K562 (cell line): ENCODE data around the gene ERC2. TPM values are rescaled to one million over a fixed set of nuclear protein-coding genes. Genes with fewer than 3 reads are reported as not detected.

ENCODE experiments used
- ATAC-seq: fragments of 200-7000 bp; cut with Tn5 transposase; 3 replicates; pipeline ENCODE4 v1.9.1; 2020; ENCODE audit warnings: moderate library complexity
- BruUV-seq: library from RNA; stranded (reverse); fragments of 400-500 nt; replicated peaks from 2 replicates; lab custom pipeline; 2021; lab: Mats Ljungman, UMichigan
- CTCF ChIA-PET: fragments of 300-600 bp; formaldehyde crosslinking; extraction: SDS; loops from one replicate; lab custom pipeline; 2021; ENCODE audit warnings: low intra/inter-chr PET ratio; lab: Yijun Ruan, JAX
- POLR2A ChIA-PET: fragments of 300-600, 350-650 bp; sonication (Branson Sonifier 250); formaldehyde crosslinking; extraction: SDS; loops from one replicate; lab custom pipeline; 2021; ENCODE audit warnings: antibody characterized with exemption, inconsistent platforms; lab: Yijun Ruan, JAX
- DNase-seq, 4 experiments: peaks; one replicate each; pipeline versions ENCODE4 v3.0.0 to v3.0.0-alpha.2; 2011 to 2018; ENCODE audit warnings: low spot score in 3 of 4, mixed read lengths in 3 of 4; ENCODE audit errors: extremely low read depth in 1 of 4
- FAIRE-seq: peaks from 2 replicates; lab custom pipeline; 2011; peaks lifted over from hg19 to GRCh38; lab: Jason Lieb, UNC
- H2AFZ ChIP-seq: 2 replicates; pipeline ENCODE4 v1.6.0; 2011; ENCODE audit warnings: low read depth, low read length, control low read depth, inconsistent platforms
- H3K27ac ChIP-seq: fragments of 200-600 bp; 3 replicates; pipeline ENCODE4 v1.8.0; 2011; ENCODE audit warnings: low read depth, mild to moderate bottlenecking, control low read depth, inconsistent platforms, low read length, moderate library complexity, mixed read lengths; ENCODE audit errors: extremely low read depth
- H3K27me3 ChIP-seq, 2 experiments: fragments of 300-600 bp in 1 of 2; 2 replicates in 1 of 2; 3 replicates in 1 of 2; pipeline versions ENCODE4 v1.6.0 to v1.8.0; 2011; ENCODE audit warnings: inconsistent platforms in 2 of 2, low read length in 2 of 2, mild to moderate bottlenecking in 1 of 2, mixed read lengths in 1 of 2, moderate library complexity in 1 of 2; ENCODE audit not compliant: control insufficient read depth in 2 of 2, insufficient read depth in 2 of 2
- H3K36me3 ChIP-seq: fragments of 300-600 bp; 3 replicates; pipeline ENCODE4 v1.8.0; 2011; ENCODE audit warnings: mild to moderate bottlenecking, low read length, inconsistent platforms; ENCODE audit not compliant: control insufficient read depth, insufficient read depth
- H3K4me1 ChIP-seq, 2 experiments: fragments of 200-600 bp in 1 of 2; replicated peaks in 1 of 2; 2 replicates in 1 of 2; 3 replicates in 1 of 2; pipeline versions ENCODE4 v1.5.1 to v1.8.0; 2011; ENCODE audit warnings: inconsistent platforms in 2 of 2, low read length in 2 of 2, mild to moderate bottlenecking in 1 of 2, mixed read lengths in 1 of 2, moderate library complexity in 1 of 2; ENCODE audit not compliant: control insufficient read depth in 2 of 2, insufficient read depth in 2 of 2
- H3K4me2 ChIP-seq: 2 replicates; pipeline ENCODE4 v1.6.1; 2011; ENCODE audit warnings: low read length, control low read depth, inconsistent platforms, mixed read lengths; ENCODE audit not compliant: insufficient read depth
- H3K4me3 ChIP-seq: fragments of 200-600 bp; sonication (generic), shearing (Covaris generic); 2 replicates; pipeline ENCODE4 v1.5.1; 2016; ENCODE audit warnings: control low read depth, inconsistent platforms
- H3K79me2 ChIP-seq: fragments of 200-600 bp; 3 replicates; pipeline ENCODE4 v1.8.0; 2011; ENCODE audit warnings: low read length, inconsistent platforms; ENCODE audit not compliant: control insufficient read depth, insufficient read depth
- H3K9ac ChIP-seq, 2 experiments: 2 replicates each; pipeline versions ENCODE4 v1.6.0 to v1.6.1; 2011; ENCODE audit warnings: low read depth in 2 of 2, low read length in 2 of 2, control low read depth in 1 of 2, inconsistent platforms in 1 of 2, mild to moderate bottlenecking in 1 of 2, mixed read lengths in 1 of 2; ENCODE audit not compliant: insufficient read depth in 1 of 2
- H3K9me1 ChIP-seq: one replicate; pipeline ENCODE4 v1.6.0; 2011; ENCODE audit warnings: inconsistent platforms, mild to moderate bottlenecking, low read length, moderate library complexity; ENCODE audit not compliant: control insufficient read depth, insufficient read depth
- H3K9me3 ChIP-seq: replicated peaks from 2 replicates; pipeline ENCODE4 v1.5.1; 2011; ENCODE audit warnings: low read depth, low read length, inconsistent platforms; ENCODE audit not compliant: control insufficient read depth, insufficient read depth
- H4K20me1 ChIP-seq: replicated peaks from 2 replicates; pipeline ENCODE4 v1.6.1; 2011; ENCODE audit warnings: low read length, inconsistent platforms, mixed read lengths; ENCODE audit not compliant: control insufficient read depth, insufficient read depth
- CEBPZ ChIP-seq: fragments of 150-350 bp; IDR thresholded peaks from 2 replicates; pipeline ENCODE4 v1.6.1; 2014; ENCODE audit warnings: low read depth, mild to moderate bottlenecking, low read length, borderline replicate concordance
- FOSL1 ChIP-seq: fragments of 200-800 bp; sonication (Bioruptor generic); conservative IDR thresholded peaks from 2 replicates; pipeline ENCODE4 v1.6.1; 2016; ENCODE audit warnings: missing genetic modification characterization, missing compliant biosample characterization
- GTF2F1 ChIP-seq: IDR thresholded peaks from 2 replicates; pipeline ENCODE4 v1.6.1; 2011; ENCODE audit warnings: low read depth, low read length, improper control_type of control experiment
- MAFK ChIP-seq: IDR thresholded peaks from 2 replicates; pipeline ENCODE4 v1.6.1; 2011; ENCODE audit warnings: low read length, improper control_type of control experiment
- MBD2 ChIP-seq: sonication (generic); IDR thresholded peaks from 2 replicates; pipeline ENCODE4 v1.6.1; 2016; ENCODE audit warnings: low read depth, borderline replicate concordance
- PCBP1 ChIP-seq: fragments of 200-400 bp; formaldehyde crosslinking; IDR thresholded peaks from 2 replicates; pipeline ENCODE4 v1.6.1; 2018; ENCODE audit warnings: mild to moderate bottlenecking, low read depth, low read length; ENCODE audit not compliant: poor library complexity, severe bottlenecking
- PHB ChIP-seq: fragments of 250-450 bp; sonication (Bioruptor Pico); IDR thresholded peaks from 2 replicates; pipeline ENCODE4 v1.5.0; 2021
- PHF8 ChIP-seq: fragments of 200-600 bp; sonication (generic); IDR thresholded peaks from 2 replicates; pipeline ENCODE4 v1.6.1; 2012; ENCODE audit warnings: mixed run types, mild to moderate bottlenecking, inconsistent platforms, low read length, moderate library complexity, borderline replicate concordance
- WGBS: fragments of 100-300 bp; shearing (Covaris generic); methylation state at CpG from one replicate; pipeline ENCODE4 v1.1.6; 2016; ENCODE audit warnings: low coverage, mixed read lengths; ENCODE audit not compliant: insufficient coverage; ENCODE audit errors: missing lambda C conversion rate; 5-methylcytosine and 5-hydroxymethylcytosine counted together
- in situ Hi-C: fragments of 300-500 bp; cut with MboI; formaldehyde crosslinking; loops from 4 replicates; pipeline ENCODE4 v1.15.0; 2018; ENCODE audit warnings: inconsistent platforms, mixed read lengths
- intact Hi-C: fragments of 100-400 bp; cut with micrococcal nuclease; formaldehyde crosslinking; loops from 2 replicates; pipeline ENCODE4 v1.14.2; 2022
- polyA plus RNA-seq, 8 experiments: library from polyadenylated mRNA; depleted of rRNA in 4 of 8; stranded (reverse) in 5 of 8; unstranded in 3 of 8; fragments of >200 nt; fragmentation: Nextera tagmentation in 2 of 8; fragmentation: Illumina TruSeq in 1 of 8; extraction: Ambion mirVana in 2 of 8; extraction: Trizol in 1 of 8; gene quantifications; 2 replicates each; pipeline versions ENCODE4 v1.2.1 to v1.2.3, GENCODE V29; 2011 to 2014; ENCODE audit warnings: inconsistent platforms in 1 of 8, missing spikeins in 1 of 8
- total RNA-seq, 7 experiments: library from RNA; depleted of rRNA in 6 of 7; stranded (reverse); fragments of >200 nt in 6 of 7; fragmentation: Illumina TruSeq in 2 of 7; extraction: Trizol in 2 of 7; gene quantifications; 2 replicates each; pipeline versions ENCODE4 v1.2.1 to v1.2.3, GENCODE V29; 2011 to 2021; ENCODE audit warnings: low replicate concordance in 1 of 7

The ERC2 gene
- total and polyA plus RNA-seq, 9 of the 15 experiments (the other 6 are each of a cell fraction or from before 2014, with no cell fraction given) = 0.04 to 0.18 (median 0.07) TPM; not detected in 2

- no peaks in the 10 kb centered on the region for H3K36me3 ChIP-seq
- no peak for DNase-seq
- ChIA-PET POLR2A (no interaction called here), CTCF (no interaction called here)
- intact Hi-C loops = no loop called here
- BruUV-seq = no TSS peak
- no peak for ATAC-seq
- no peaks in the 10 kb centered on the region for H3K79me2 ChIP-seq
- WGBS = 0% methylated on average over 1 of the region's 1 CpG
- TF ChIP-seq PCBP1 = no peak
- no peak for TF ChIP-seq GTF2F1
- no peak for TF ChIP-seq PHF8
- TF ChIP-seq FOSL1 (tag) = no peak
- no peak for TF ChIP-seq CEBPZ
- TF ChIP-seq MBD2 = no peak
- no peak for TF ChIP-seq PHB (CRISPR knock-in tag)
- no peak for TF ChIP-seq MAFK
- no peaks in the 10 kb centered on the region for H3K9me1 ChIP-seq
- no peak overlapping the region for H2AFZ ChIP-seq
- no peak overlapping the region for H3K4me3 ChIP-seq
- no peaks in the 10 kb centered on the region for H3K9me3 ChIP-seq
- H4K20me1 ChIP-seq = no peaks in the 10 kb centered on the region
- no peak overlapping the region for H3K9ac ChIP-seq
- H3K4me1 ChIP-seq = no peaks in the 10 kb centered on the region
- in situ Hi-C loops = no loop called here
- no peak overlapping the region for H3K4me2 ChIP-seq
- H3K27ac ChIP-seq = no peak overlapping the region
- H3K27me3 ChIP-seq = no peaks in the 10 kb centered on the region
- FAIRE-seq = no peak
These were observed 355.0 kb downstream of the ERC2 start for GRCh38 chr3:56113231-56113630.
